ENCODE measurements around the gene PCDHGA3.
A peak's percentile ranks its signal among the peaks of the same experiment; 100 is the strongest.
"Not testable (repeated sequence)": the region's sequence is repeated elsewhere in the genome, so short reads cannot be mapped to it uniquely, and the experiment has no call there.

The PCDHGA3 gene

DNA sequence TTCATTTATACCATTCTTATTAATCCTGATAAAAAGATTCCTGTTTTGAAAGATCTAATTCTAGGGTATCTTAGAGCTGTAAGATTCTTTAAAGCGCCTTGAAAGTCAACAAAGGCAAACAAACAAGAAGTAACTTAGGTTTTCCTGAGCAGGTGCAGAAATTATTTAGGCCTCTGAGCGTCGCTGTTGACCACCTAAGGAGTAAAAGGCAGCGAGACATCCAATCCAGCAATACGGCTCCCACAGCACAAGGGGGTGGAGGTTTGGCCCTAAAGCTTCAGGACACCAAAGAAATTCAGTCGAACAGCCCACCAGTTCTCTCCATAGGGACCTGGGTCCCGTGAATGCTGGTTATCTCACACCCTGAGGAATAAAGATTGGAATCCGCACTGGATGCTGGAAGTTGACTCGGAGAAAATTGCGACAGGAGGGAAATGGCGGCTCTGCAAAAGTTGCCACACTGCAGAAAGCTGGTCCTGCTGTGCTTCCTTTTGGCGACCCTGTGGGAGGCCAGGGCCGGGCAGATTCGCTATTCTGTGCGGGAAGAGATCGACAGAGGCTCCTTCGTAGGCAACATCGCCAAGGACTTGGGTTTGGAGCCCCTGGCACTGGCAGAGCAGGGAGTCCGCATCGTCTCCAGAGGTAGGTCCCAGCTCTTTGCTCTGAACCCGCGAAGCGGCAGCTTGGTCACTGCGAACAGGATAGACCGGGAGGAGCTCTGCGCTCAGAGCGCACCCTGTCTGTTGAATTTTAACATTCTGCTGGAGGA lies 4.9 kb upstream of the PCDHGA3 start, which contains the start of gene PCDHGA2:
PCDHGA2 (plus strand) TSS at position 223 of the 769 bp plus-strand sequence.
- H3K4me3 ChIP-seq (ENCODE audit: low read length): peak within 1 kb of the TSS; percentile 38
- TF ChIP-seq, protein P1, sequence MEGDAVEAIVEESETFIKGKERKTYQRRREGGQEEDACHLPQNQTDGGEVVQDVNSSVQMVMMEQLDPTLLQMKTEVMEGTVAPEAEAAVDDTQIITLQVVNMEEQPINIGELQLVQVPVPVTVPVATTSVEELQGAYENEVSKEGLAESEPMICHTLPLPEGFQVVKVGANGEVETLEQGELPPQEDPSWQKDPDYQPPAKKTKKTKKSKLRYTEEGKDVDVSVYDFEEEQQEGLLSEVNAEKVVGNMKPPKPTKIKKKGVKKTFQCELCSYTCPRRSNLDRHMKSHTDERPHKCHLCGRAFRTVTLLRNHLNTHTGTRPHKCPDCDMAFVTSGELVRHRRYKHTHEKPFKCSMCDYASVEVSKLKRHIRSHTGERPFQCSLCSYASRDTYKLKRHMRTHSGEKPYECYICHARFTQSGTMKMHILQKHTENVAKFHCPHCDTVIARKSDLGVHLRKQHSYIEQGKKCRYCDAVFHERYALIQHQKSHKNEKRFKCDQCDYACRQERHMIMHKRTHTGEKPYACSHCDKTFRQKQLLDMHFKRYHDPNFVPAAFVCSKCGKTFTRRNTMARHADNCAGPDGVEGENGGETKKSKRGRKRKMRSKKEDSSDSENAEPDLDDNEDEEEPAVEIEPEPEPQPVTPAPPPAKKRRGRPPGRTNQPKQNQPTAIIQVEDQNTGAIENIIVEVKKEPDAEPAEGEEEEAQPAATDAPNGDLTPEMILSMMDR (IDR thresholded peaks at IDR 0.05; ENCODE audit: insufficient read depth, low read depth, low read length, missing control alignments): peak; percentile 48
- peak; percentile 44 for DNase-seq (ENCODE audit: low read depth)

DNA sequence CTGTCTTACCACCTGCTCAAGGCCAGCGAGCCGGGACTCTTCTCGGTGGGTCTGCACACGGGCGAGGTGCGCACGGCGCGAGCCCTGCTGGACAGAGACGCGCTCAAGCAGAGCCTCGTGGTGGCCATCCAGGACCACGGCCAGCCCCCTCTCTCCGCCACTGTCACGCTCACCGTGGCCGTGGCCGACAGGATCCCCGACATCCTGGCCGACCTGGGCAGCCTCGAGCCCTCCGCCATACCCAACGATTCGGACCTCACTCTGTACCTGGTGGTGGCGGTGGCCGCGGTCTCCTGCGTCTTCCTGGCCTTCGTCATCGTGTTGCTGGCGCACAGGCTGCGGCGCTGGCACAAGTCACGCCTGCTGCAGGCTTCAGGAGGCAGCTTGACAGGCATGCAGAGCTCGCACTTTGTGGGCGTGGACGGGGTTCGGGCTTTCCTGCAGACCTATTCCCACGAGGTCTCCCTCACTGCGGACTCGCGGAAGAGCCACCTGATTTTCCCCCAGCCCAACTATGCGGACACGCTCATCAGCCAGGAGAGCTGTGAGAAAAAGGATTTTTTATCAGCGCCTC lies 2.8 kb upstream of the PCDHGA3 start:
- not testable (repeated sequence) for DNase-seq (ENCODE audit: low read depth)

DNA sequence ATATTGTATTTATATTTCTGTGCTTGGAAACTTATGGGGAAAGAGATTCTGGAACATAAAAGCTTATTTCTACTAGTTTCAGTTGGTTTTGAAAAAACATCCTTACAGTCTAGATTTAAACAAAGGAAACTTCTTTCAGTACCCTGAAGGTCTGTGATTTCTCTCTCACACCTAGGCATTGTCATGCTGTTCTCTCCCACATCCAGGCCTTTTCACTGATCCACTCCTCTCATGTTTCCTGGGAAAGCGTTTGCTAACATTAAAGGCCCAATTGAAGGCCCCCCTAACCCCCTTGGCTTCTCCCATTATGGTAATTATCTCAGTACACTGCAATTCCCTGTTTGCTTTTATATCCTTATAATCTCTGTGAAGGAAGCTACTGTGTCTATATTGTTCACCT lies 856 bp upstream of the PCDHGA3 start:
- no peak for DNase-seq (ENCODE audit: low read depth)

More for the DNA sequence above, 2.8 kb upstream of the PCDHGA3 start:
- not testable (repeated sequence) for H3K4me3 ChIP-seq (ENCODE audit: low read length)

DNA sequence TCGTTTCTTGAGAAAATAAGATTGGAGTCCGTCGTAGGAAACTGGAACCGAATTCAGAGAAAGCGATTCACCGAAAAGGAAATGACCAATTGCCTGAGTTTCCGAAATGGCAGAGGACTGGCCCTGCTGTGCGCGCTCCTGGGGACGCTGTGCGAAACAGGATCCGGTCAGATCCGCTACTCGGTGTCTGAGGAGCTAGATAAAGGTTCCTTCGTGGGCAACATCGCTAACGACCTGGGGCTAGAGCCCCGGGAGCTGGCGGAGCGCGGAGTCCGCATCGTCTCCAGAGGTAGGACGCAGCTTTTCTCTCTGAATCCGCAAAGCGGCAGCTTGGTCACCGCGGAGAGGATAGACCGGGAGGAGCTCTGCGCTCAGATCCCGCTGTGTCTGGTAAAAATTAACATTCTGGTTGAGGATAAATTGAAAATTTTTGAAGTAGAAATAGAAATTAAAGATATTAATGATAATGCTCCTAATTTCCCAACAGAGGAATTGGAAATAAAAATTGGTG lies 379 bp downstream of the PCDHGA3 start:
- TF ChIP-seq, protein P1 (IDR thresholded peaks at IDR 0.05; ENCODE audit: insufficient read depth, low read depth, low read length, missing control alignments): no peak
- peak overlapping the region; percentile 12 for H3K4me3 ChIP-seq (ENCODE audit: low read length)
- no peak for DNase-seq (ENCODE audit: low read depth)

More for the DNA sequence above, 856 bp upstream of the PCDHGA3 start:
- TF ChIP-seq, protein P1 (IDR thresholded peaks at IDR 0.05; ENCODE audit: insufficient read depth, low read depth, low read length, missing control alignments): no peak
- no peak overlapping the region for H3K4me3 ChIP-seq (ENCODE audit: low read length)

DNA sequence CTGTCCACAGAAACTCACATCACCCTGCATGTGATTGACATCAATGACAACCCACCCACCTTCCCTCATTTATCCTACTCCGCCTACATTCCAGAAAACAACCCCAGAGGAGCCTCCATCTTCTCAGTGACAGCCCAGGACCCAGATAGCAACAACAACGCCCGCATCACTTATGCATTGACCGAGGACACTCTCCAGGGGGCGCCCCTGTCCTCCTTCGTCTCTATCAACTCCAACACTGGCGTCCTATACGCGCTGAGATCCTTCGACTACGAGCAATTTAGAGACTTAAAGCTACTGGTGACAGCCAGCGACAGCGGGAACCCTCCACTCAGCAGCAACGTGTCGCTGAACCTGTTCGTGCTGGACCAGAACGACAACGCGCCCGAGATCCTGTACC lies 1.7 kb downstream of the PCDHGA3 start:
- H3K4me3 ChIP-seq (ENCODE audit: low read length): no peak overlapping the region
- TF ChIP-seq, protein P1 (IDR thresholded peaks at IDR 0.05; ENCODE audit: insufficient read depth, low read depth, low read length, missing control alignments): no peak
- DNase-seq (ENCODE audit: low read depth): no peak

DNA sequence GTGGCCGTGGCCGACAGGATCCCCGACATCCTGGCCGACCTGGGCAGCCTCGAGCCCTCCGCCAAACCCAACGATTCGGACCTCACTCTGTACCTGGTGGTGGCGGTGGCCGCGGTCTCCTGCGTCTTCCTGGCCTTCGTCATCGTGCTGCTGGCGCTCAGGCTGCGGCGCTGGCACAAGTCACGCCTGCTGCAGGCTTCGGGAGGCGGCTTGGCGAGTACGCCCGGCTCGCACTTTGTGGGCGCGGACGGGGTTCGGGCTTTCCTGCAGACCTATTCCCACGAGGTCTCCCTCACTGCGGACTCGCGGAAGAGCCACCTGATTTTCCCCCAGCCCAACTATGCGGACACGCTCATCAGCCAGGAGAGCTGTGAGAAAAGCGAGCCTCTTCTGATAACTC lies 2.4 kb downstream of the PCDHGA3 start:
- not testable (repeated sequence) for H3K4me3 ChIP-seq (ENCODE audit: low read length); DNase-seq (ENCODE audit: low read depth)

DNA sequence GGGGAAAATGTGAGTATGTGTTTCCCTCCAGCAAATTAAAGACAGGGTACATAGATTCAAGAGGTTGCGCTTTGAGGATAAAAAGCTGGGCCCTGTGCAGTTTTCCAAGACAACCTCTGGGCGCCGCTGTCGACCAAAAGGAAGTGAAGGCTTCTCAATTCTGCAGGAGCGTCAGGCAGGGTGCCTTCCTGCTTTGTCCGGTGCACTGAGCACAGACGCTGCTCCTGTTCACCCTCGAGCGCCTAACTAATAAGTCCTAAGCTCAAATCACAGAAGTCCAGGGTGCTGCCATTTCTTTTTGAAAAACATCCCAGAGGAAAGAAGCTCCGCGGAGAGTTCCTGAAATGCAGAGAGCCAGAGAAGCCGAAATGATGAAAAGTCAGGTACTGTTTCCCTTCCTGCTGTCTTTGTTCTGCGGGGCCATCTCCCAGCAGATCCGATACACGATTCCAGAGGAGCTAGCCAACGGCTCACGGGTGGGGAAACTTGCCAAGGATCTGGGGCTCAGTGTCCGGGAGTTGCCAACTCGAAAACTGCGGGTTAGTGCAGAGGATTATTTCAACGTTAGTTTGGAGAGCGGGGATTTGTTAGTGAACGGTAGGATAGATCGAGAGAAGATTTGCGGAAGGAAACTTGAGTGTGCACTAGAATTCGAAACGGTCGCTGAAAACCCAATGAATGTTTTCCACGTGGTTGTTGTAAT lies 6.4 kb downstream of the PCDHGA3 start, which contains the start of gene PCDHGB1:
PCDHGB1 (plus strand) TSS at position 183 of the 703 bp plus-strand sequence; CDS start at position 345, 162 bp downstream.
- TF ChIP-seq, protein P1 (IDR thresholded peaks at IDR 0.05; ENCODE audit: insufficient read depth, low read depth, low read length, missing control alignments): peak; percentile 42
- peak; percentile 38 for DNase-seq (ENCODE audit: low read depth)
- H3K4me3 ChIP-seq (ENCODE audit: low read length): peak within 1 kb of the TSS; percentile 15
